Right renal pelvis (tissue), 4 donors: ENCODE results near the gene TLE3. TPM values are rescaled to one million over a fixed set of nuclear protein-coding genes. Genes with fewer than 3 reads are reported as not detected.

Experiments used
- DNase-seq, 4 donors: peaks; one replicate each; pipeline ENCODE4 v3.0.0-alpha.2; 2013; ENCODE audit warnings: low read depth in 4 of 4, low spot score in 3 of 4, missing footprints in 1 of 4
- polyA plus RNA-seq, 4 donors: library from polyadenylated mRNA; unstranded; fragments of 120-200 nt; gene quantifications; one replicate each; pipeline ENCODE4 v1.2.1, GENCODE V29; 2013; ENCODE audit not compliant: insufficient read length in 4 of 4

Gene TLE3
- polyA plus RNA-seq, 4 donors, result 28.9 to 44.2 (median 34.6) TPM

GRCh38 chr15:70035051-70035718 lies 62.5 kb downstream of the TLE3 start:
- no peak for DNase-seq

- DNase-seq, result no peak
Measured at GRCh38 chr15:70034596-70034995, 63.1 kb downstream of the TLE3 start.

GRCh38 chr15:70034141-70034540 lies 63.6 kb downstream of the TLE3 start:
- no peak for DNase-seq

- no peak for DNase-seq
Measured at GRCh38 chr15:70033529-70034140, 64.1 kb downstream of the TLE3 start.

- no peak for DNase-seq
Measured at GRCh38 chr15:70033109-70033508, 64.6 kb downstream of the TLE3 start.

GRCh38 chr15:70032509-70032908 lies 65.2 kb downstream of the TLE3 start:
- DNase-seq, result no peak

GRCh38 chr15:70031713-70032112 lies 66.0 kb downstream of the TLE3 start:
- DNase-seq, result no peak

GRCh38 chr15:70031261-70031660 lies 66.5 kb downstream of the TLE3 start:
- no peak for DNase-seq

GRCh38 chr15:70030851-70031250 lies 66.9 kb downstream of the TLE3 start:
- DNase-seq, result no peak

GRCh38 chr15:70029297-70029701 lies 68.4 kb downstream of the TLE3 start:
- no peak for DNase-seq

- no peak for DNase-seq
Measured at GRCh38 chr15:70027518-70027917, 70.2 kb downstream of the TLE3 start.

- DNase-seq, result no peak
Measured at GRCh38 chr15:70026991-70027390, 70.7 kb downstream of the TLE3 start.

- no peak for DNase-seq
Measured at GRCh38 chr15:70025413-70026296, 72.1 kb downstream of the TLE3 start.

GRCh38 chr15:70024521-70024920 lies 73.2 kb downstream of the TLE3 start:
- no peak for DNase-seq

GRCh38 chr15:70023769-70024491 lies 73.8 kb downstream of the TLE3 start:
- no peak for DNase-seq

- DNase-seq, result no peak
Measured at GRCh38 chr15:70023064-70023768, 74.5 kb downstream of the TLE3 start.

GRCh38 chr15:70020229-70020628 lies 77.5 kb downstream of the TLE3 start:
- no peak for DNase-seq

GRCh38 chr15:70018646-70019600 lies 78.8 kb downstream of the TLE3 start:
- DNase-seq, result no peak

- DNase-seq, result no peak
Measured at GRCh38 chr15:70017801-70018200, 79.9 kb downstream of the TLE3 start.
